DMS53 treated with DMSO at 0.1 percent for 48 hours (cell line): Measurements from ENCODE around the gene VOPP1.
"Not testable (repeated sequence)": the region's sequence is repeated elsewhere in the genome, so short reads cannot be mapped to it uniquely, and the experiment has no call there.

ENCODE experiments used
- DNase-seq: peaks from one replicate; lab custom pipeline; 2025; ENCODE audit not compliant: unreplicated experiment; lab: John Stamatoyannopoulos, UW

Gene VOPP1

GRCh38 chr7:55512635-55513191 lies 59.6 kb downstream of the VOPP1 start:
- no peak for DNase-seq

DNA sequence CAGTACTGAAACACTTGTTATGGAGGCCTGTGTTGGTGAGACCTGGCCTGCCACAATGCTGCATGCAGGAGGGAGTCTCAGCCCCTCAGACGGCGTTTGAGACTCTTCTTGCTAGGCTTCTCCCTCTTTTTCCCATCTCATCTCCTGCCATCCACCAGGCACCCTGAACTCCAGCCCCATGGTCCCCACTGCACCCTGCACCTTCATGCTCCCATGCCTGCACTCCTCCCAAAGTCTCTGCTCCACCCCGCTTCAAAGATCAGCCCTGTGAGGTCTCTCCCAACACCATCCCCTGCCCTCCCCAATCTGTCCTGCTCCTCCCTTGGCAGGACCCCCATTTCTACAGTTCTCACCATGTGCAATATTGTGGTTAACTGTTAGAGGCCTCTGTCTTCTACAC lies 61.7 kb downstream of the VOPP1 start:
- DNase-seq = no peak

DNA sequence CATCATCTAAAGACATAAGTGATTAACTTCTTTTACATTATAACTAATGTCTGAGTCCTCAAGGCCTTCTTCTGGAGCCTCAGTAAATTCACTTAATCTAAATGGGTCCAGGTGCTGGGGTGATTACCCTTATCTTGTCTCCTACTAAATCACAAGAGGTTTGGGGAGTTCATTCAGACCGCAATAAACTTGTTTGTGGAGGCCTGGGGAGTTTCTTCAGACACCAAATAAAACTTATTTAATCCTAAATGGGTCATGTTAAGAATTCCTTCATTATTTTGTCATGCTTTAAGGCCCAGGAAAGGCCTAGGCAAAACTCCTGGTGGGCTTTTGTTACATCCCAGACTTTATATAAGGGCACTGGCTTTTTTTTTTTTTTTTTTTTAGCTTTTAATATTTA lies 62.1 kb downstream of the VOPP1 start:
- not testable (repeated sequence) for DNase-seq

GRCh38 chr7:55509322-55509721 lies 63.0 kb downstream of the VOPP1 start:
- no peak for DNase-seq

DNA sequence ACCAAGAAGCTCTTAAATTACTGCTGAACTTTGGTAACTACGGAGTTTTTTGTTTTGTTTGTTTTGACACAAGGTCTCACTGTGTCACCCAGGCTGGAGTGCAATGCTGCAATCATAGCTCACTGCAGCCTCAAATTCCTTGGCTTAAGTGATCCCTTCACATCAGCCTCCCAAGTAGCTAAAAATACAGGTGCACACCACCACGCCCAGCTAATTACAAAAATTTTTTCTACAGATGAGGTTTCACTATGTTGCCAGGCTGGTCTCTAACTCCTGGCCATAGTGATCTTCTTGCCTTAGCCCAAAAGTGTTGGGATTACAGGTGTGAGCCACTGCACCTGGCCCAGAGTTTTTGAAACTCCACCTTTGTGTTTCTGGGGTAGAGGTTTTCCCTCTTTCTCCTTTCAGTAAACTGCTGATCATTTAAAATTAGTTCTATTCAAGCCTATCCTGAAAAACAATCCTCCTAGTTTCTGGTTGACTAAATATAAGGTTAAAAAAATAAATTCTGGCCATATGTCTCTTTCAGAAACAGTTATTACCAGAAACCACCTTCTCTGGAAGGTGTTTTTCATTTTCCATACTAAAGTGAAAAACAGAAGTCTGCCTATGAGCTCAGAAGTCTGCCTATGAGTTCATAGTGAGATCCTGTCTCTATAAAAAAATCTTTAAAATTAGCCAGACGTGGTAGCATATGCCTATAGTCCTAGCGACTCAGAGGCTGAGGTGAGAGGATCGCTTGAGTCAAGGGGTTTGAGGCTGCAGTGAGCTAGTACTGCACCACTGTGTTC lies 63.9 kb downstream of the VOPP1 start:
- DNase-seq = no peak

GRCh38 chr7:55507743-55508142 lies 64.6 kb downstream of the VOPP1 start:
- DNase-seq = no peak

DNA sequence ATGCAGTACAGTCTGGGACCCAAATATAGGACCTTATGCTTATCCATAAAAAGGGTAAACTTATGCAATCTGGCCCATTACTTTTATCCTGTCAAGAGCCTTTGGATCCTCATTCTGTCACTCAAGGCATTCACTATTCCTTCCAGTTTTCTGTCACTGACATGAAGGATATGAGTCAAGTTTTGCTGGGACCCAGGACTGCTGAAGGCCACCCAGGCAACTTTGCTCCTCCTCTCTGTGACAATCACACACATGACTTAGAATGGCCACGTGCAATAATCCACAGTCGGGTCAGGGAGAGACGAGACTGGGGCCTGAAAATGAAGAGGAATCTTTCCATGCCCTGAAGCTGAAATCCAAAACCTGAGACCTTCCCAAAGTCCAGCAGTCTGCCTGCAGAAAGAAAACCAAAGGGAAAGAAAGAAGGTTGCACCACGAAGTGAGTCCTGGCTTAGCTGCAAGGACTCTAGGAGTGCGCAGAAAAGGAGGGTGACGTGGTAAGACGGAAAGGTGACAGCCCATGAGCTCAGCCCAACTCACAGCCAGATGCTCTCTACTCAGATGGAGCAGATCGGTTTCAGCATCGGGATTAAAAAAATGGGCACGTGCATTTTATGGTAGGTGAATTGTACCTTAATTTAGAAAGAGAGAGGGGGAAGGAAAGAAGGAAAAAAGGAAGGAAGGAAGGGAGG lies 67.2 kb downstream of the VOPP1 start:
- no peak for DNase-seq

- DNase-seq = no peak
Measured at GRCh38 chr7:55504093-55504859, 68.0 kb downstream of the VOPP1 start.

GRCh38 chr7:55502858-55503440 lies 69.4 kb downstream of the VOPP1 start:
- no peak for DNase-seq

DNA sequence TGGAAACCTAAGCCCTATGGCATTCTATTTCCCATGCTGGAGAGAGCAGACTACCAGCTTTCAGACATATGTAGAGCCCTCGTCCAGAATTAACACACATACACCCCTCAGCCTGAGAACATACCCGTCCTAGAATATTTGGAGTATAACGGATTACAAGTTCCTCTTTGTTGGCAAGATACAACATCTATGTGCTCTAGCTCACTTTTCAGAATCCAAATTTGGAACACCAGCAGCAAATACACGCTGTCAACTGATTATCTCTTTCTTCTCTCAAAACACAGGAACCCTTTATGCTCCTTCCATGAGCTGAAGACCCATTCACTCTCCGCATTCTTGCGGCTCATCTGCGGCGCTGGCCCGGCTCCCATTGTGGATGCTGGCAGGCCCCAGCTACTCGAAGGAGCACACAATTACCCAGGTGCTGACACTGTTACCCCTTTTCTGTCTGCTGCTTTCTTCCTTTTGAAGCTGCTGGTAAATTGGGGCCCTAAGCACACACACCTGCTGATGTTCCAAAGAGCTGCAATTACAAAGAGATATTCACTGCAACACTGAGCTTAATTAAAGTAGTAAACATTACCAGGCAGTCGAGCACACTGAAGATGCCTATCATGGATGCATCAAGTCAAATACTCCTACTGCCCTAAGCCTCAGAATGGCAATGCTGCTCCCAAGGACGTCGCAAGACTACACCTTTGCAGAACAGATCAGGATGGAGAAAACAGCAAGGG lies 70.0 kb downstream of the VOPP1 start:
- no peak for DNase-seq

DNA sequence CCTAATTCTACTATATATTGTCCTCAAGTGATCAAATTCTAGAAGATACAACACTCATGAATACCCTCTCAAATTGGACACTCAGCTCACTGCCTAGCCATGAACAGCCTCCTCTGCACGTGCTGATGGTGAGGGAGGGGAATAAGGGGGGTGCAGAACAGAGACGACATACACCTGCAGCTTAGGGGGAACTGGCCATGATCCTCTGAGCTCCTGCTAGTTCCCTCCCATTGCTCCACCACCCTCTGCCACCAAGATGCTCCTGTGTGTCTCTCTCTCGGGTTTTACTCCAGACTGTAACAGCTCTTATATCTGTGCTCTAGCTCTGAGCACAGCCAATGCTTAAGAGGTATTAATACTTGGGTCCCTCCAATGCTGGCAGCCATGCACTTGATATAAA lies 70.7 kb downstream of the VOPP1 start:
- no peak for DNase-seq

- DNase-seq = no peak
Measured at GRCh38 chr7:55500117-55500756, 72.1 kb downstream of the VOPP1 start.

- no peak for DNase-seq
Measured at GRCh38 chr7:55499591-55499990, 72.7 kb downstream of the VOPP1 start.

DNA sequence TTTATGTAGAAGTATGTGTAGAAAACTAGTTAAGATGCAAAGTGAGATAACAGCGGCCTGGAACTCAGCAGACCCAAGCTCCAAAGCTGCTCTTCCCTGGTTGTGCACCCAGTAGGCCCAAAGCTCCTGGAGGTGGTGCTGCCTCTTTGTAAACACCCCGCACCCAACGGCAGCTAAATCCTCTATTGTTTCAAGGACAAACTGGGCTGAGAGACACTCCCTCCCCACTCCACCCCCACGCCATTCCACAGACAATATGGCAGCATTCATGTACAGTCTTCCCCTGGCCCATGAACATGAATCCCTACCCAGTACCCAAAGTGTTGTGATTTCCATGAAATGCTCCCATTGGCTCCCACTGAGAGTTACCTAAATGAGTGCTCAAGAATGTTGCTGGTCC lies 73.5 kb downstream of the VOPP1 start:
- no peak for DNase-seq

DNA sequence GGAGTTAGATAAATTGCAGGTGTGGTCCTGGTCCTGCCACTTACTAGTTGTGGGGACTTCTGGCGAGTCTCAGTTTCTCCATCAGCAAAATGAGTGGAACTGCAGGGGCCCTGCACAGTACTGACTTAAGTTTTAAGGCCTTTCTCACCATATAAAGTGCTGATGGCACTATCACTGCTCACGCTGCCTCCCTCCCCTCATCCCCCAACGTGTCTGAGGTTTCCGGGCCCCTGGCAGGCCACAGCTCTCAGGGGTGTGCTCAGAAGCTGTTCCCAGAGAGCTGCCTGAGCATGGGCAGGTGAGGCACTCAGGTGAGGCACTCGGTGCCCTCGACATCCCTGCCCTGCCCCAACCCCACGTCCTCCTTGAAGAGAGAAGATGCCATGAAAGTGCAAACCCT lies 74.2 kb downstream of the VOPP1 start:
- DNase-seq = no peak

DNA sequence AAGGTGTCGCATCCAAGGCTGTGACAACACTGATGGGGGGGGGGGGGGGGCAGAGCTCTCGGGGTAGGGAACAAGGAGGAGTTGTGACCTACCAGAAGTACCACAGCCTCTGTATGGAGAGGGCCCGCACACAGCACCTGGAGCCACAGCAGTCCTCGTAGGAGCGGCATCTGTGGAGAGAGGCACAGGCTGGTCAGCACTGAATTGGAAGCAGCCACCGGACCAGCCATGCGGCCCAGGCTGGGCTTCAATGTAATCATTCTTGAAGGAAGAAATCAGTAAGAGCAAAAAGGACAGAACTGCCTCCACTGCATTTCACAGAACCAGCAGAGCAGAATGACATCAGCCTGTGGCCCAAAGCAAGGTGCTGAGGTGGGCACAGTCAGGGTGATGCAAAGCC lies 74.8 kb downstream of the VOPP1 start:
- no peak for DNase-seq

- DNase-seq = no peak
Measured at GRCh38 chr7:55496906-55497305, 75.4 kb downstream of the VOPP1 start.

- DNase-seq = no peak
Measured at GRCh38 chr7:55494951-55495350, 77.4 kb downstream of the VOPP1 start.

DNA sequence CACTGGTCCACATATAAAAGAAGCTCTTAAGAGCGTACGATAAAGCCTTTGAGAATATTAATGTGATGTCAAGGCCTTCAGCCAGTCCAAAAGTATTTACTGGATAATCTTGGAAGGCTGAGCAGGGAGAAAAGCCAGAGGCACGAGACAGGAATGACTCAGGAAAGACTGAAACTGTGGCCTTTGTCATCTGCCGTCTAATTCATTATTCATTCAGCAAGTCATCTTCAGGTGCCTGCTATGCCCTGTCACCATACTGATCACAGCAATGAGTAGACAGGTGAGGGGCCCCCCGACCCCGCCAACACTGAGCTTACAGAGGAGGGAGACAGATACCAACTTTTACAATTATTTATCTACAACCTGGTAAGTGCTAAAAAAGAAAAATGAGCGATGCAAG lies 78.9 kb downstream of the VOPP1 start:
- DNase-seq = no peak

- no peak for DNase-seq
Measured at GRCh38 chr7:55491346-55491745, 81.0 kb downstream of the VOPP1 start.
